Spleen (tissue), 11 donors: ENCODE data around the gene SIM1. TPM values are rescaled to one million over a fixed set of nuclear protein-coding genes. Genes with fewer than 3 reads are reported as not detected.

Experiments used
- DNase-seq: peaks from one replicate; pipeline ENCODE4 v3.0.0-alpha.2; 2020
- H3K27ac ChIP-seq, 8 donors: fragments of 200-600 bp; sonication (generic) in 7 of 8; 1 replicate in 4 of 8; 2 replicates in 4 of 8; pipeline versions ENCODE4 v1.5.0 to v1.8.0; 2016 to 2021; ENCODE audit warnings: inconsistent platforms in 4 of 8, mild to moderate bottlenecking in 4 of 8, moderate library complexity in 1 of 8
- H3K27me3 ChIP-seq, 7 donors: fragments of 200-600 bp; sonication (generic) in 6 of 7; replicated peaks in 1 of 7; 1 replicate in 4 of 7; 2 replicates in 3 of 7; pipeline versions ENCODE4 v1.5.0 to v1.8.0; 2016 to 2021; ENCODE audit warnings: inconsistent platforms in 3 of 7, mild to moderate bottlenecking in 1 of 7
- H3K36me3 ChIP-seq, 6 donors: fragments of 200-600 bp; sonication (generic) in 5 of 6; 1 replicate in 4 of 6; 2 replicates in 2 of 6; pipeline versions ENCODE4 v1.5.0 to v1.8.0; 2016 to 2021; ENCODE audit warnings: inconsistent platforms in 2 of 6
- H3K4me1 ChIP-seq, 6 donors: fragments of 200-600 bp; sonication (generic) in 5 of 6; 1 replicate in 3 of 6; 2 replicates in 3 of 6; pipeline versions ENCODE4 v1.5.0 to v1.8.0; 2016 to 2021; ENCODE audit warnings: inconsistent platforms in 3 of 6
- H3K4me3 ChIP-seq, 8 donors: fragments of 200-600 bp; sonication (generic) in 7 of 8; 1 replicate in 4 of 8; 2 replicates in 4 of 8; pipeline versions ENCODE4 v1.5.0 to v1.8.0; 2016 to 2021; ENCODE audit warnings: inconsistent platforms in 4 of 8, mild to moderate bottlenecking in 4 of 8, moderate library complexity in 2 of 8
- H3K9me3 ChIP-seq, 8 donors: fragments of 200-600 bp; sonication (generic) in 7 of 8; 1 replicate in 4 of 8; 2 replicates in 4 of 8; pipeline versions ENCODE4 v1.5.0 to v1.8.0; 2016 to 2021; ENCODE audit warnings: inconsistent platforms in 4 of 8
- CTCF ChIP-seq, 11 experiments: fragments of 200-600 bp in 7 of 11; fragments of 450-650 bp in 4 of 11; sonication (generic) in 4 of 11; IDR thresholded peaks in 8 of 11; conservative IDR thresholded peaks in 3 of 11; 1 replicate in 7 of 11; 2 replicates in 4 of 11; pipeline versions ENCODE4 v1.4.0 to v1.8.0; 2016 to 2021; ENCODE audit warnings: antibody characterized with exemption in 11 of 11, inconsistent platforms in 4 of 11, mild to moderate bottlenecking in 1 of 11
- POLR2A ChIP-seq, 3 donors: fragments of 450-650 bp; IDR thresholded peaks; one replicate each; pipeline ENCODE4 v1.5.1; 2017; ENCODE audit warnings: antibody characterized with exemption in 3 of 3, mild to moderate bottlenecking in 1 of 3
- POLR2AphosphoS5 ChIP-seq, 3 donors: sonication (generic); formaldehyde crosslinking; IDR thresholded peaks; one replicate each; pipeline ENCODE4 v1.5.1; 2017; ENCODE audit warnings: antibody characterized with exemption in 3 of 3
- WGBS, 5 donors: extraction: QIAGEN DNeasy Blood & Tissue Kit in 3 of 5; methylation state at CpG; one replicate each; pipeline versions ENCODE4 v1.1.5 to v1.1.7; 2013 to 2018; 5-methylcytosine and 5-hydroxymethylcytosine counted together
- intact Hi-C: fragments of 100-400 bp; cut with DNase I; formaldehyde crosslinking; loops from one replicate; pipeline ENCODE4 v1.15.0; 2023; ENCODE audit warnings: low total_unique reads
- polyA plus RNA-seq, 3 donors: library from polyadenylated mRNA; stranded (reverse); fragments of 200-250 nt; gene quantifications; one replicate each; pipeline ENCODE4 v1.2.1, GENCODE V29; 2013
- total RNA-seq, 7 donors: library from RNA; depleted of rRNA in 3 of 7; stranded (reverse); fragments of >200 nt in 3 of 7; fragmentation: NEBNext Ultra II Directional in 4 of 7; extraction: Animal tissue kit (Norgen Biotek cat#: 25700) in 4 of 7; gene quantifications; one replicate each; pipeline versions ENCODE4 v1.1.0 to v1.2.1, GENCODE V29; 2016 to 2021
- donor health status: healthy with polysubstance abuse.
- donor health status: DM: no; HTN: no; CAD: no; lungs with moderate emphysema.
- donor health status: DM: no; HTN: no; CAD: no.
- donor health status: Bipolar disorder and iron deficiency.
- donor health status: healthy.
- donor health status: DM: no; HTN: no; CAD: no.
- donor health status: DM: yes; HTN: yes; CAD: no.

The SIM1 gene
- total and polyA plus RNA-seq, 10 donors: not detected

- intact Hi-C loops: no loop called here
- H3K27ac ChIP-seq: no peak overlapping the region
- 83 to 93% (median 90%) methylated on average over 3 of the region's 3 CpGs for WGBS, 5 donors
- no peak for DNase-seq
- H3K36me3 ChIP-seq: no peaks in the 10 kb centered on the region
- no peak overlapping the region for H3K4me3 ChIP-seq
- no peak for TF ChIP-seq CTCF (IDR thresholded peaks at IDR 0.05 in 8 of 11, conservative IDR thresholded peaks at IDR 0.05 in 3 of 11)
- no peak for TF ChIP-seq POLR2AphosphoS5 (IDR thresholded peaks at IDR 0.05)
- TF ChIP-seq POLR2A (IDR thresholded peaks at IDR 0.05): no peak
- H3K27me3 ChIP-seq: peaks cover 0 to 4% (median 0%) of the 10 kb centered on the region in 7 donors
- H3K9me3 ChIP-seq: no peaks in the 10 kb centered on the region
- H3K4me1 ChIP-seq: no peaks in the 10 kb centered on the region
Measured at GRCh38 chr6:100382031-100382430, 82.7 kb downstream of the SIM1 start.

GRCh38 chr6:100381111-100381510 is 83.6 kb downstream of the SIM1 start:
- WGBS, 5 donors: 64 to 76% (median 74%) methylated on average over 6 of the region's 6 CpGs
- Histone ChIP-seq H3K27ac (no peak overlapping the region), H3K27me3 (peaks cover 0 to 2% (median 0%) of the 10 kb centered on the region in 7 donors), H3K4me3 (no peak overlapping the region), H3K9me3 (no peaks in the 10 kb centered on the region), H3K36me3 (no peaks in the 10 kb centered on the region), H3K4me1 (no peaks in the 10 kb centered on the region)
- TF ChIP-seq CTCF (IDR thresholded peaks at IDR 0.05 in 8 of 11, conservative IDR thresholded peaks at IDR 0.05 in 3 of 11): no peak
- no peak for TF ChIP-seq POLR2AphosphoS5 (IDR thresholded peaks at IDR 0.05)
- no peak for TF ChIP-seq POLR2A (IDR thresholded peaks at IDR 0.05)
- DNase-seq: no peak
- intact Hi-C loops: no loop called here

GRCh38 chr6:100379386-100379785 is 85.3 kb downstream of the SIM1 start:
- H3K4me1 ChIP-seq: no peaks in the 10 kb centered on the region
- H3K27ac ChIP-seq: no peak overlapping the region
- no peak for DNase-seq
- no peak for TF ChIP-seq POLR2A (IDR thresholded peaks at IDR 0.05)
- TF ChIP-seq CTCF (IDR thresholded peaks at IDR 0.05 in 8 of 11, conservative IDR thresholded peaks at IDR 0.05 in 3 of 11): no peak
- no peak for TF ChIP-seq POLR2AphosphoS5 (IDR thresholded peaks at IDR 0.05)
- intact Hi-C loops: no loop called here
- H3K36me3 ChIP-seq: no peaks in the 10 kb centered on the region
- WGBS, 5 donors: 73 to 86% (median 83%) methylated on average over 3 of the region's 3 CpGs
- H3K4me3 ChIP-seq: no peak overlapping the region
- no peaks in the 10 kb centered on the region for H3K27me3 ChIP-seq
- H3K9me3 ChIP-seq: no peaks in the 10 kb centered on the region

- WGBS, 5 donors: 80 to 90% (median 82%) methylated on average over 2 of the region's 2 CpGs
- Histone ChIP-seq H3K9me3 (no peaks in the 10 kb centered on the region), H3K27ac (no peak overlapping the region), H3K27me3 (no peaks in the 10 kb centered on the region), H3K4me1 (no peaks in the 10 kb centered on the region), H3K36me3 (no peaks in the 10 kb centered on the region), H3K4me3 (no peak overlapping the region)
- intact Hi-C loops: no loop called here
- TF ChIP-seq CTCF (IDR thresholded peaks at IDR 0.05 in 8 of 11, conservative IDR thresholded peaks at IDR 0.05 in 3 of 11) (no peak), POLR2AphosphoS5 (IDR thresholded peaks at IDR 0.05) (no peak), POLR2A (IDR thresholded peaks at IDR 0.05) (no peak)
- no peak for DNase-seq
Measured at GRCh38 chr6:100378576-100378975, 86.1 kb downstream of the SIM1 start.
